ENCODE measurements around the gene ZNHIT3.
"Not testable (repeated sequence)": the region's sequence is repeated elsewhere in the genome, so short reads cannot be mapped to it uniquely, and the experiment has no call there.

ZNHIT3 gene

GRCh38 chr17:36486204-36487194 is at the start of gene ZNHIT3:
ZNHIT3 (plus strand) TSS chr17:36486681; CDS start chr17:36486700, 19 bp downstream.
- DNase-seq, result peak; percentile 93 to 95

GRCh38 chr17:36441792-36442191 is 44.7 kb upstream of the ZNHIT3 start:
- DNase-seq, result not testable (repeated sequence)

- no peak for DNase-seq
These were observed 42.7 kb upstream of the ZNHIT3 start for GRCh38 chr17:36443777-36444176.

GRCh38 chr17:36449997-36450396 is 36.5 kb upstream of the ZNHIT3 start:
- not testable (repeated sequence) for DNase-seq

- not testable (repeated sequence) for DNase-seq
These were observed 33.6 kb upstream of the ZNHIT3 start for GRCh38 chr17:36452888-36453287.

- not testable (repeated sequence) for DNase-seq
These were observed 28.8 kb upstream of the ZNHIT3 start for GRCh38 chr17:36457701-36458100.

- DNase-seq, result no peak
These were observed 27.4 kb upstream of the ZNHIT3 start for GRCh38 chr17:36459045-36459444.

GRCh38 chr17:36459601-36460000 is 26.9 kb upstream of the ZNHIT3 start:
- DNase-seq, result peak in 1 of 2 experiments; percentile 18

GRCh38 chr17:36460265-36460937 is 26.1 kb upstream of the ZNHIT3 start:
- no peak for DNase-seq

- DNase-seq, result no peak
These were observed 25.0 kb upstream of the ZNHIT3 start for GRCh38 chr17:36461330-36462110.

- DNase-seq, result peak in 1 of 2 experiments; percentile 22
These were observed 22.3 kb upstream of the ZNHIT3 start for GRCh38 chr17:36463916-36464764.

GRCh38 chr17:36464765-36465088 is 21.8 kb upstream of the ZNHIT3 start:
- DNase-seq, result no peak

- peak; percentile 86 to 93 for DNase-seq
These were observed 17.4 kb upstream of the ZNHIT3 start for GRCh38 chr17:36468903-36469635.

GRCh38 chr17:36469733-36470132 is 16.7 kb upstream of the ZNHIT3 start:
- DNase-seq, result no peak

GRCh38 chr17:36470499-36470898 is 16.0 kb upstream of the ZNHIT3 start:
- DNase-seq, result no peak

GRCh38 chr17:36474571-36474970 is 11.9 kb upstream of the ZNHIT3 start:
- no peak for DNase-seq

- DNase-seq, result peak in 1 of 2 experiments; percentile 24
These were observed 11.0 kb upstream of the ZNHIT3 start for GRCh38 chr17:36475346-36475970.

- DNase-seq, result no peak
These were observed 4.7 kb upstream of the ZNHIT3 start for GRCh38 chr17:36481829-36482228.

GRCh38 chr17:36482611-36483504 is 3.6 kb upstream of the ZNHIT3 start:
- peak; percentile 55 to 89 for DNase-seq

GRCh38 chr17:36484021-36484420 is 2.5 kb upstream of the ZNHIT3 start:
- DNase-seq, result not testable (repeated sequence)

Measured in NCI-H524 (cell line).